ENCODE measurements around the gene FOXI1.
"Not testable (repeated sequence)": the region's sequence is repeated elsewhere in the genome, so short reads cannot be mapped to it uniquely, and the experiment has no call there.

The FOXI1 gene

GRCh38 chr5:170092455-170093101 is 13.1 kb upstream of the FOXI1 start:
- DNase-seq (ENCODE audit: low spot score): no peak

- DNase-seq (ENCODE audit: low spot score): not testable (repeated sequence)
Observed at GRCh38 chr5:170094329-170094728, 11.4 kb upstream of the FOXI1 start.

- no peak for DNase-seq (ENCODE audit: low spot score)
Observed at GRCh38 chr5:170095646-170096045, 10.1 kb upstream of the FOXI1 start.

GRCh38 chr5:170097934-170098333 is 7.8 kb upstream of the FOXI1 start:
- no peak for DNase-seq (ENCODE audit: low spot score)

GRCh38 chr5:170100066-170100943 is 5.4 kb upstream of the FOXI1 start:
- DNase-seq (ENCODE audit: low spot score): peak; percentile 86

- DNase-seq (ENCODE audit: low spot score): no peak
Observed at GRCh38 chr5:170103447-170103846, 2.2 kb upstream of the FOXI1 start.

- no peak for DNase-seq (ENCODE audit: low spot score)
Observed at GRCh38 chr5:170104299-170104698, 1.4 kb upstream of the FOXI1 start.

GRCh38 chr5:170104710-170105109 is 987 bp upstream of the FOXI1 start:
- DNase-seq (ENCODE audit: low spot score): no peak

GRCh38 chr5:170107674-170108073 is 2.0 kb downstream of the FOXI1 start:
- no peak for DNase-seq (ENCODE audit: low spot score)

GRCh38 chr5:170108266-170108785 is 2.6 kb downstream of the FOXI1 start:
- no peak for DNase-seq (ENCODE audit: low spot score)

- no peak for DNase-seq (ENCODE audit: low spot score)
Observed at GRCh38 chr5:170109059-170110031, 3.6 kb downstream of the FOXI1 start.

GRCh38 chr5:170110403-170111087 is 4.8 kb downstream of the FOXI1 start:
- no peak for DNase-seq (ENCODE audit: low spot score)

- no peak for DNase-seq (ENCODE audit: low spot score)
Observed at GRCh38 chr5:170111088-170111785, 5.5 kb downstream of the FOXI1 start.

- DNase-seq (ENCODE audit: low spot score): no peak
Observed at GRCh38 chr5:170112876-170113521, 7.3 kb downstream of the FOXI1 start.

GRCh38 chr5:170113522-170113900 is 7.8 kb downstream of the FOXI1 start:
- no peak for DNase-seq (ENCODE audit: low spot score)

GRCh38 chr5:170114271-170114670 is 8.6 kb downstream of the FOXI1 start:
- DNase-seq (ENCODE audit: low spot score): no peak

- no peak for DNase-seq (ENCODE audit: low spot score)
Observed at GRCh38 chr5:170115925-170116324, 10.2 kb downstream of the FOXI1 start.

GRCh38 chr5:170117736-170118135 is 12.0 kb downstream of the FOXI1 start:
- DNase-seq (ENCODE audit: low spot score): no peak

GRCh38 chr5:170120576-170120975 is 14.9 kb downstream of the FOXI1 start:
- no peak for DNase-seq (ENCODE audit: low spot score)

- DNase-seq (ENCODE audit: low spot score): no peak
Observed at GRCh38 chr5:170121321-170121720, 15.6 kb downstream of the FOXI1 start.

Data from left forelimb (tissue), 1 donor.